HG03439 (cell line): Measurements from ENCODE around the gene FARSB.

Experiments
- ATAC-seq: cut with Tn5 transposase; IDR thresholded peaks from one replicate; pipeline ENCODE4 v1.9.1; 2021; ENCODE audit warnings: mild to moderate bottlenecking, moderate library complexity; ENCODE audit not compliant: unreplicated experiment

The FARSB gene

GRCh38 chr2:222668494-222669154 lies 12.7 kb upstream of the FARSB start:
- ATAC-seq: no peak

GRCh38 chr2:222663479-222663878 lies 7.6 kb upstream of the FARSB start:
- ATAC-seq: no peak

- ATAC-seq: peak; percentile 29
Measured at GRCh38 chr2:222656526-222657446, 894 bp upstream of the FARSB start.

GRCh38 chr2:222653280-222653679 lies 2.6 kb downstream of the FARSB start:
- no peak for ATAC-seq

GRCh38 chr2:222652491-222653255 lies 3.2 kb downstream of the FARSB start:
- no peak for ATAC-seq

- ATAC-seq: no peak
Measured at GRCh38 chr2:222651718-222652418, 4.0 kb downstream of the FARSB start.

GRCh38 chr2:222649801-222650200 lies 6.1 kb downstream of the FARSB start:
- ATAC-seq: no peak

- ATAC-seq: no peak
Measured at GRCh38 chr2:222646008-222646407, 9.9 kb downstream of the FARSB start.

GRCh38 chr2:222643134-222643533 lies 12.8 kb downstream of the FARSB start:
- no peak for ATAC-seq

- no peak for ATAC-seq
Measured at GRCh38 chr2:222641336-222641735, 14.6 kb downstream of the FARSB start.

GRCh38 chr2:222637067-222637466 lies 18.8 kb downstream of the FARSB start:
- no peak for ATAC-seq

GRCh38 chr2:222635295-222635694 lies 20.6 kb downstream of the FARSB start:
- no peak for ATAC-seq

GRCh38 chr2:222627764-222628163 lies 28.1 kb downstream of the FARSB start:
- ATAC-seq: no peak

- ATAC-seq: no peak
Measured at GRCh38 chr2:222623756-222624309, 32.1 kb downstream of the FARSB start.

GRCh38 chr2:222622910-222623309 lies 33.0 kb downstream of the FARSB start:
- ATAC-seq: no peak

GRCh38 chr2:222621893-222622292 lies 34.0 kb downstream of the FARSB start:
- no peak for ATAC-seq

GRCh38 chr2:222615320-222615719 lies 40.6 kb downstream of the FARSB start:
- ATAC-seq: no peak

- peak; percentile 78 for ATAC-seq
Measured at GRCh38 chr2:222613715-222614331, 42.1 kb downstream of the FARSB start.

GRCh38 chr2:222611684-222612083 lies 44.2 kb downstream of the FARSB start:
- ATAC-seq: no peak

- ATAC-seq: no peak
Measured at GRCh38 chr2:222610746-222611145, 45.1 kb downstream of the FARSB start.
